Measurements from ENCODE around the gene CREB5. TPM values are rescaled to one million over a fixed set of nuclear protein-coding genes. Genes with fewer than 3 reads are reported as not detected.

The CREB5 gene
- total and polyA plus RNA-seq, 10 donors, result 0.88 to 56.8 (median 23.5) TPM

- no peak for DNase-seq
- H3K9me3 ChIP-seq, result no peaks in the 10 kb centered on the region
- peak overlapping the region in 2 of 8 donors; percentile 43 to 59 for H3K4me3 ChIP-seq
- peaks cover 0 to 18% (median 0%) of the 10 kb centered on the region in 7 donors for H3K27me3 ChIP-seq (replicated peaks in 1 of 7)
- peak overlapping the region in 4 of 8 donors; percentile 88 to 95 (median 90) for H3K27ac ChIP-seq
- WGBS, 5 donors, result 77 to 89% (median 81%) methylated on average over 2 of the region's 2 CpGs
- intact Hi-C loops (cut with DNase I; ENCODE audit: low total_unique reads), result no loop called here
- TF ChIP-seq POLR2A (IDR thresholded peaks at IDR 0.05) (no peak), POLR2AphosphoS5 (IDR thresholded peaks at IDR 0.05) (no peak), CTCF (IDR thresholded peaks at IDR 0.05 in 8 of 11, conservative IDR thresholded peaks at IDR 0.05 in 3 of 11) (no peak)
- H3K36me3 ChIP-seq, result peaks cover 0 to 12% (median 0%) of the 10 kb centered on the region in 6 donors
- peaks cover 2 to 59% (median 38%) of the 10 kb centered on the region in 6 donors for H3K4me1 ChIP-seq
Observed at GRCh38 chr7:28688174-28688573, 275.9 kb downstream of the CREB5 start.

- Histone ChIP-seq H3K9me3 (no peaks in the 10 kb centered on the region), H3K36me3 (peaks cover 0 to 12% (median 0%) of the 10 kb centered on the region in 6 donors), H3K27ac (peak overlapping the region in 1 of 8 donors; percentile 95), H3K4me3 (no peak overlapping the region), H3K4me1 (peaks cover 6 to 57% (median 38%) of the 10 kb centered on the region in 6 donors), H3K27me3 (replicated peaks in 1 of 7) (peaks cover 0 to 18% (median 0%) of the 10 kb centered on the region in 7 donors)
- no peak for DNase-seq
- WGBS, 5 donors, result 76 to 87% (median 84%) methylated on average over 5 of the region's 5 CpGs
- TF ChIP-seq POLR2A (IDR thresholded peaks at IDR 0.05) (no peak), CTCF (IDR thresholded peaks at IDR 0.05 in 8 of 11, conservative IDR thresholded peaks at IDR 0.05 in 3 of 11) (no peak), POLR2AphosphoS5 (IDR thresholded peaks at IDR 0.05) (no peak)
- intact Hi-C loops (cut with DNase I; ENCODE audit: low total_unique reads), result no loop called here
Observed at GRCh38 chr7:28688651-28689050, 276.3 kb downstream of the CREB5 start.

GRCh38 chr7:28695300-28696295 is 283.3 kb downstream of the CREB5 start:
- TF ChIP-seq CTCF (IDR thresholded peaks at IDR 0.05 in 8 of 11, conservative IDR thresholded peaks at IDR 0.05 in 3 of 11), result no peak
- no peak for TF ChIP-seq POLR2A (IDR thresholded peaks at IDR 0.05)
- TF ChIP-seq POLR2AphosphoS5 (IDR thresholded peaks at IDR 0.05), result no peak
- H3K27ac ChIP-seq, result peak overlapping the region in 3 of 8 donors; percentile 21 to 41 (median 33)
- peaks cover 0 to 5% (median 0%) of the 10 kb centered on the region in 6 donors for H3K36me3 ChIP-seq
- 72 to 80% (median 74%) methylated on average over 5 of the region's 5 CpGs for WGBS, 5 donors
- H3K4me3 ChIP-seq, result no peak overlapping the region
- peaks cover 8 to 59% (median 30%) of the 10 kb centered on the region in 6 donors for H3K4me1 ChIP-seq
- H3K9me3 ChIP-seq, result no peaks in the 10 kb centered on the region
- intact Hi-C loops (cut with DNase I; ENCODE audit: low total_unique reads), result no loop called here
- no peaks in the 10 kb centered on the region for H3K27me3 ChIP-seq (replicated peaks in 1 of 7)
- no peak for DNase-seq

All from spleen (tissue), 11 donors.